22Rv1 (cell line): ENCODE measurements around the gene VMP1.

Experiments
- H3K27ac ChIP-seq: fragments of 450-650 bp; 2 replicates; pipeline ENCODE4 v1.5.1; 2017
- ZFX ChIP-seq: fragments of 450-650 bp; IDR thresholded peaks from 2 replicates; pipeline ENCODE4 v1.6.1; 2017; ENCODE audit warnings: antibody characterized with exemption, borderline replicate concordance
- TF ChIP-seq, protein P1 (sequence below): fragments of 450-650 bp; IDR thresholded peaks from 2 replicates; pipeline ENCODE4 v1.5.1; 2017; ENCODE audit warnings: mild to moderate bottlenecking

Gene VMP1

DNA sequence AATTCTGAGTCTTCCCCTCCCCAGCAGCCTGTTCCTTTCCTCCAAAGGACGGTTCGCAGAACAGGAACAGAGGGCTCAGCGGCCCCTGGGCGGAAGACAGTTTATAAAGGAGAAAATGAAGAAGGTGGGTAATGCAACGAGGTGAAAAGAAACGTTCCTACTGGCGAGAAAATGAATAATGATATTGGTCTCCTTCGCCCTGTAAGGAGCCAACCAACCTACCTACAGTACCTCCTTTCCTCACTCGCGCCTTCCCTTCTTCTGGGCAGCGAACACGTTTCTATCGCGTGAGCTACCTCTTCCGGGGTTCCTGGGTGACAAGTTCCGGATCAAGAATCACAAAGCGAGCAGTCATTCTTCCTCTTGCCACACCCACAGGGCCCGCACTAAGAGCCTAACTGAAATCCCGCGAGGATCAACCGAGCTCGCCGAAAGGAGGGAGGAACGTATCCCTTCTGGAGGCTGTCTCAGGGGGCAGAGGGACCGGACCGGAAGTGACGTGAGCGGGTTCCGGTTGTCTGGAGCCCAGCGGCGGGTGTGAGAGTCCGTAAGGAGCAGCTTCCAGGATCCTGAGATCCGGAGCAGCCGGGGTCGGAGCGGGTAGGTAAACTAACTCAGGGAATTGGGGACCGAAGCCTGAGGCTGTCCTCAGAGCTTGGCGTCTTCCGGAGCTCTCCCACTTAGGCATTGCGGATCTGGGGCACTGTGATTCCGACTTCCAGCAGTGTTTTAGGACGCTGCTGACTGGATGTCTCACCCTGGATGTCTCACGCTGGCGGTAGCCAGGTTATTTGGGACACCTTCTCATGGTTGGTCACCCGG lies at the start of gene VMP1, which contains the start of gene PTRH2:
Gene VMP1 (plus strand): TSS at position 506 of the 822 bp plus-strand sequence. CDS start 23,793 bp downstream, outside the sequence.
Gene PTRH2 (minus strand): TSS at position 282 of the 822 bp plus-strand sequence. CDS start 9,452 bp downstream, outside the sequence.
- H3K27ac ChIP-seq: peak within 1 kb of the TSS; percentile 95
- TF ChIP-seq ZFX: no peak
- TF ChIP-seq, protein P1, sequence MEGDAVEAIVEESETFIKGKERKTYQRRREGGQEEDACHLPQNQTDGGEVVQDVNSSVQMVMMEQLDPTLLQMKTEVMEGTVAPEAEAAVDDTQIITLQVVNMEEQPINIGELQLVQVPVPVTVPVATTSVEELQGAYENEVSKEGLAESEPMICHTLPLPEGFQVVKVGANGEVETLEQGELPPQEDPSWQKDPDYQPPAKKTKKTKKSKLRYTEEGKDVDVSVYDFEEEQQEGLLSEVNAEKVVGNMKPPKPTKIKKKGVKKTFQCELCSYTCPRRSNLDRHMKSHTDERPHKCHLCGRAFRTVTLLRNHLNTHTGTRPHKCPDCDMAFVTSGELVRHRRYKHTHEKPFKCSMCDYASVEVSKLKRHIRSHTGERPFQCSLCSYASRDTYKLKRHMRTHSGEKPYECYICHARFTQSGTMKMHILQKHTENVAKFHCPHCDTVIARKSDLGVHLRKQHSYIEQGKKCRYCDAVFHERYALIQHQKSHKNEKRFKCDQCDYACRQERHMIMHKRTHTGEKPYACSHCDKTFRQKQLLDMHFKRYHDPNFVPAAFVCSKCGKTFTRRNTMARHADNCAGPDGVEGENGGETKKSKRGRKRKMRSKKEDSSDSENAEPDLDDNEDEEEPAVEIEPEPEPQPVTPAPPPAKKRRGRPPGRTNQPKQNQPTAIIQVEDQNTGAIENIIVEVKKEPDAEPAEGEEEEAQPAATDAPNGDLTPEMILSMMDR: no peak

DNA sequence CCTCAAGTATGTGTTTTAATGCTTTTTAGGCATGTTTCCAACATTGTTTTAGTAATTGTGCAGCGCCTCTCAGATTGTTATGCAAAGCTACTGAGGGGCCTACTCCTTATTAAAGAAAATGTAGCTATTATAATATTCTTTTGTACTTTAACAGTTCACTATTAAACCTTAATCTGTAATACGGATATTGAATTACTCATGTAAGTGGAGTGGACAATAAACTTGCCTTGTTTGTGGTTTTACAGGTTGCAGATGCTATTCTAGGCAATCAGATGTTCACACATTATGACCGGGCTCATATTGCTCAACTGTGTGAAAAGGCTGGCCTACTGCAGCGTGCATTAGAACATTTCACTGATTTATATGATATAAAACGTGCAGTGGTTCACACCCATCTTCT lies 41.2 kb upstream of the VMP1 start:
- TF ChIP-seq, protein P1: no peak
- no peak for TF ChIP-seq ZFX
- H3K27ac ChIP-seq: no peak overlapping the region

DNA sequence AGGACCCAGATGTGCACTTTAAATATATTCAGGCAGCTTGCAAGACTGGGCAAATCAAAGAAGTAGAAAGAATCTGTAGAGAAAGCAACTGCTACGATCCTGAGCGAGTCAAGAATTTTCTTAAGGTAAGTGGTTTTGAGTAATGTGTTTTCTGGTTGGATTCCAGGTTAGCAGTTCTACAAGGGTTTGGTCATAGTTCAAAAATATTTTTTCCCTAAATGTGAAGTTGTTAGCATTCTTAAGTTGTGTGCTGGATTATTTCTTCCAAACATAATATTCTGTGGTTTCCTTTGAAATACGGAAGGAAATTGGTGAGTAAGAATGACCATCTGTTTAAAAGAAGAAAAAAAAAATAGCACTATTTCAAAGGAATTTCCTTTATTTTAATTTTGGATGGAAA lies 38.6 kb upstream of the VMP1 start:
- TF ChIP-seq ZFX: no peak
- peak overlapping the region; percentile 72 for H3K27ac ChIP-seq

DNA sequence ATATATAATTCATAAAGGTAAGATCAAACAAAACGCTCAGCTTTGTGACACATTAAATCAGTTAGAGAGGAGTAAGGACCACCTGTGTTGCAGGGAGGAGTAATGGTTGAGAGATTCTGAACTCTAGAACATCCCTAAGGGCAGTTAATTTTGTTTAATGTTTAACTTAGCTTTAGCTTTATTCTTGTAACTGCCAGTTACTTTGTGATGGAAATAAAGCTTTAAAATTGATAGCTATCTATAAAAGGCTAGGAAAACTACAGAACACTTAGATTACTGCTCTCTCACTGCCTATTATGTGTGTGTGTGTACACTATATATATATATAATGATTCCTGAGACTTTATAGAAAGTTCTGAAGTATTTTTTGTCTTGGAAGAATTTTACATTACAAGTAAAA lies 38.0 kb upstream of the VMP1 start:
- TF ChIP-seq, protein P1: no peak
- no peak for TF ChIP-seq ZFX

DNA sequence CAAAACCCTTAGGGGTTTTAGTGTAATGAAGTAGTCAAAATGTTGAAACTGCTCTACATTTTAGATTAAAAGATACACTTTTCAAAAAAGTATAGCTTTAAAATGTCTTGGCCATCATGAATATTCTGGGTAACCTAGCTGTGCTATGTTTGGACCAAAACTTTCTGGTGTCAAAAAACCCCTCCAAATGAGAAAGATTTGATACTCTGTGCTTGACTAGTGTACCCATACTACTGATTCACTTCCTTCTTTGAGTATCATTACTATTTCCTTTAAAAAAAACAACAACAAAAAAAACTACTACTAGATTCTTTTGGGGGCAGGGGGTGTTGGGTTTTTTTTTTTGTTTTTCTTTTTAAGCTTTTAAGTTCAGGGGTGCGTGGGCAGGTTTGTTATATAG lies 37.5 kb upstream of the VMP1 start:
- TF ChIP-seq ZFX: no peak
- H3K27ac ChIP-seq: peak overlapping the region; percentile 72

More for the DNA sequence above, 38.0 kb upstream of the VMP1 start:
- peak overlapping the region; percentile 72 for H3K27ac ChIP-seq

DNA sequence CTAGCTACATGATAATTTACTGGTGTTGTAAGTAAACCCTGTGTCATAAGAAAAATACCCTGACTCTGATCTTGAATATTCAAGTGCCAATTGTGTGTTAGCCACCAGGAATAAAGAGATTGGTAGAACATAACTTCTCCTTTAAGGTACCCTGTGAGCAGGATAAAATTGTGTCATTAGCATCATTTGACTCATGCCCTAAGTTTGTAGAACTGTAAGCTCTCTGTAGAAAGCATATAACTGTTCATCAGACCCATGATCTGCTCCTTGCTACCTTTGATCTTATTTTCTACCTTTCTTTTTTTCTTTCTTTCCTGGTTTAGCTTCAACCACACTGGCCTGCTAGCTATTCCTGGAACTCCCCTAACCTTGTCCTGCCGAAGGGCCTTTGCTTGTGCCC lies 36.1 kb upstream of the VMP1 start:
- TF ChIP-seq, protein P1: no peak
- no peak for TF ChIP-seq ZFX
- H3K27ac ChIP-seq: peak overlapping the region; percentile 72

DNA sequence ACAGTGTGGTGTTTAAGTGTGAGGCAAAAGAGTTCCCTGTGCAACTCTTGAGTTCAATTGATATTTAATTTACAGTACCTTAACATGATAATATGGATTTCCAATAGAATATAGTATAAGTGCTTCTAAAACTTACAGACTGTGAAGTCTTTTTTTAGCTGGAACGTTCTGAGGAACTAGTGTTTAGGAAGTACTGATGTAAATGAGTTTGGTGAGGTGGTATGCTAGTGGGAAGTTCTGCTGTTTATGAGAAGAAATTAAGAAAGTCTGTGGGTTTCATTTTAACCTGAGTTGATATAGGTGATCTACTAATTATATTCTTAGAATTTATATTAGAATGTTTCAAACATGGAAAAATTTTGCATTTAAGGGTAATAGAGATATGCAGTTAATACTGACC lies 32.2 kb upstream of the VMP1 start:
- TF ChIP-seq, protein P1: no peak
- TF ChIP-seq ZFX: no peak
- no peak overlapping the region for H3K27ac ChIP-seq

DNA sequence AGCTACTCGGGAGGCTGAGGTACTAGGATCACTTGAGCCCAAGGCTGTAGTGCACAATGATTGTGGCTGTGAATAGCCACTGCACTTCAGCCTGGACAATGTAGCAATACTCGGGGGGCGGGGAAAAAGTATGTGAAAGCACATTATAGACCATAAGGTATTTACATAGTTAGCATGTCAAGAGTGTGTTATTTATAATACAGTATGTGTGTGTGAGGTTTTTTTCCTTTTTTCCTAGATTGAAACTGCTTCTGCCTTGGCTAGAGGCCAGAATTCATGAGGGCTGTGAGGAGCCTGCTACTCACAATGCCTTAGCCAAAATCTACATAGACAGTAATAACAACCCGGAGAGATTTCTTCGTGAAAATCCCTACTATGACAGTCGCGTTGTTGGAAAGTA lies 30.7 kb upstream of the VMP1 start:
- H3K27ac ChIP-seq: no peak overlapping the region
- no peak for TF ChIP-seq ZFX
- TF ChIP-seq, protein P1: no peak
